K562 (cell line): ENCODE results near the gene ABCC1. TPM values are rescaled to one million over a fixed set of nuclear protein-coding genes. Genes with fewer than 3 reads are reported as not detected.

Experiments
- ATAC-seq: fragments of 200-7000 bp; cut with Tn5 transposase; 3 replicates; pipeline ENCODE4 v1.9.1; 2020; ENCODE audit warnings: moderate library complexity
- BruUV-seq: library from RNA; stranded (reverse); fragments of 400-500 nt; replicated peaks from 2 replicates; lab custom pipeline; 2021; lab: Mats Ljungman, UMichigan
- CTCF ChIA-PET: fragments of 300-600 bp; formaldehyde crosslinking; extraction: SDS; loops from one replicate; lab custom pipeline; 2021; ENCODE audit warnings: low intra/inter-chr PET ratio; lab: Yijun Ruan, JAX
- POLR2A ChIA-PET: fragments of 300-600, 350-650 bp; sonication (Branson Sonifier 250); formaldehyde crosslinking; extraction: SDS; loops from one replicate; lab custom pipeline; 2021; ENCODE audit warnings: antibody characterized with exemption, inconsistent platforms; lab: Yijun Ruan, JAX
- DNase-seq, 4 experiments: peaks; one replicate each; pipeline versions ENCODE4 v3.0.0 to v3.0.0-alpha.2; 2011 to 2018; ENCODE audit warnings: low spot score in 3 of 4, mixed read lengths in 3 of 4; ENCODE audit errors: extremely low read depth in 1 of 4
- FAIRE-seq: peaks from 2 replicates; lab custom pipeline; 2011; peaks lifted over from hg19 to GRCh38; lab: Jason Lieb, UNC
- H2AFZ ChIP-seq: 2 replicates; pipeline ENCODE4 v1.6.0; 2011; ENCODE audit warnings: low read depth, low read length, control low read depth, inconsistent platforms
- H3K27ac ChIP-seq: fragments of 200-600 bp; 3 replicates; pipeline ENCODE4 v1.8.0; 2011; ENCODE audit warnings: low read depth, mild to moderate bottlenecking, control low read depth, inconsistent platforms, low read length, moderate library complexity, mixed read lengths; ENCODE audit errors: extremely low read depth
- H3K27me3 ChIP-seq, 2 experiments: fragments of 300-600 bp in 1 of 2; 2 replicates in 1 of 2; 3 replicates in 1 of 2; pipeline versions ENCODE4 v1.6.0 to v1.8.0; 2011; ENCODE audit warnings: inconsistent platforms in 2 of 2, low read length in 2 of 2, mild to moderate bottlenecking in 1 of 2, mixed read lengths in 1 of 2, moderate library complexity in 1 of 2; ENCODE audit not compliant: control insufficient read depth in 2 of 2, insufficient read depth in 2 of 2
- H3K36me3 ChIP-seq: fragments of 300-600 bp; 3 replicates; pipeline ENCODE4 v1.8.0; 2011; ENCODE audit warnings: mild to moderate bottlenecking, low read length, inconsistent platforms; ENCODE audit not compliant: control insufficient read depth, insufficient read depth
- H3K4me1 ChIP-seq, 2 experiments: fragments of 200-600 bp in 1 of 2; replicated peaks in 1 of 2; 2 replicates in 1 of 2; 3 replicates in 1 of 2; pipeline versions ENCODE4 v1.5.1 to v1.8.0; 2011; ENCODE audit warnings: inconsistent platforms in 2 of 2, low read length in 2 of 2, mild to moderate bottlenecking in 1 of 2, mixed read lengths in 1 of 2, moderate library complexity in 1 of 2; ENCODE audit not compliant: control insufficient read depth in 2 of 2, insufficient read depth in 2 of 2
- H3K4me2 ChIP-seq: 2 replicates; pipeline ENCODE4 v1.6.1; 2011; ENCODE audit warnings: low read length, control low read depth, inconsistent platforms, mixed read lengths; ENCODE audit not compliant: insufficient read depth
- H3K4me3 ChIP-seq: fragments of 200-600 bp; sonication (generic), shearing (Covaris generic); 2 replicates; pipeline ENCODE4 v1.5.1; 2016; ENCODE audit warnings: control low read depth, inconsistent platforms
- H3K79me2 ChIP-seq: fragments of 200-600 bp; 3 replicates; pipeline ENCODE4 v1.8.0; 2011; ENCODE audit warnings: low read length, inconsistent platforms; ENCODE audit not compliant: control insufficient read depth, insufficient read depth
- H3K9ac ChIP-seq, 2 experiments: 2 replicates each; pipeline versions ENCODE4 v1.6.0 to v1.6.1; 2011; ENCODE audit warnings: low read depth in 2 of 2, low read length in 2 of 2, control low read depth in 1 of 2, inconsistent platforms in 1 of 2, mild to moderate bottlenecking in 1 of 2, mixed read lengths in 1 of 2; ENCODE audit not compliant: insufficient read depth in 1 of 2
- H3K9me1 ChIP-seq: one replicate; pipeline ENCODE4 v1.6.0; 2011; ENCODE audit warnings: inconsistent platforms, mild to moderate bottlenecking, low read length, moderate library complexity; ENCODE audit not compliant: control insufficient read depth, insufficient read depth
- H3K9me3 ChIP-seq: replicated peaks from 2 replicates; pipeline ENCODE4 v1.5.1; 2011; ENCODE audit warnings: low read depth, low read length, inconsistent platforms; ENCODE audit not compliant: control insufficient read depth, insufficient read depth
- H4K20me1 ChIP-seq: replicated peaks from 2 replicates; pipeline ENCODE4 v1.6.1; 2011; ENCODE audit warnings: low read length, inconsistent platforms, mixed read lengths; ENCODE audit not compliant: control insufficient read depth, insufficient read depth
- CEBPB ChIP-seq: fragments of 450-650 bp; IDR thresholded peaks from 2 replicates; pipeline ENCODE4 v1.6.1; 2016; ENCODE audit warnings: missing genetic modification characterization, missing compliant biosample characterization
- CHD4 ChIP-seq: fragments of 200-600 bp; sonication (generic); IDR thresholded peaks from 3 replicates; pipeline ENCODE4 v1.6.1; 2012; ENCODE audit warnings: low read depth, mild to moderate bottlenecking, mixed read lengths, low read length, inconsistent platforms; ENCODE audit not compliant: insufficient read depth, insufficient replicate concordance, poor library complexity, severe bottlenecking
- FIP1L1 ChIP-seq: fragments of 200-400 bp; formaldehyde crosslinking; IDR thresholded peaks from 2 replicates; pipeline ENCODE4 v1.6.1; 2018; ENCODE audit warnings: mild to moderate bottlenecking, low read depth, low read length; ENCODE audit not compliant: poor library complexity, severe bottlenecking
- FUS ChIP-seq: fragments of 200-400 bp; formaldehyde crosslinking; optimal IDR thresholded peaks from 2 replicates; pipeline ENCODE3; 2017; ENCODE audit warnings: low read depth, low read length
- KDM2B ChIP-seq: fragments of 250-450 bp; sonication (Bioruptor Pico); IDR thresholded peaks from 2 replicates; pipeline ENCODE4 v1.8.0; 2021; ENCODE audit warnings: mild to moderate bottlenecking, moderate library complexity
- MCM7 ChIP-seq, 2 experiments: fragments of 450-650 bp; IDR thresholded peaks; 2 replicates each; pipeline ENCODE4 v1.6.1; 2016 to 2018
- SP2 ChIP-seq: IDR thresholded peaks from 2 replicates; pipeline ENCODE4 v1.6.1; 2011; ENCODE audit warnings: mild to moderate bottlenecking, low read depth, low read length, moderate library complexity; ENCODE audit not compliant: poor library complexity, severe bottlenecking; ENCODE audit errors: extremely low read depth
- TEAD2 ChIP-seq: fragments of 450-650 bp; IDR thresholded peaks from 2 replicates; pipeline ENCODE4 v1.6.1; 2016; ENCODE audit warnings: missing genetic modification characterization, control low read depth, missing compliant biosample characterization
- ZNF124 ChIP-seq: sonication (generic); formaldehyde crosslinking; IDR thresholded peaks from 2 replicates; pipeline ENCODE4 v1.8.1; 2022; ENCODE audit warnings: missing genetic modification reagents
- ZNF354B ChIP-seq: fragments of 250-450 bp; sonication (Bioruptor Pico); IDR thresholded peaks from 2 replicates; pipeline ENCODE4 v1.4.0; 2020
- ZNF408 ChIP-seq: fragments of 250-450 bp; sonication (Bioruptor Pico); IDR thresholded peaks from 2 replicates; pipeline ENCODE4 v1.4.0; 2020; ENCODE audit warnings: low read depth, mild to moderate bottlenecking, moderate library complexity
- ZNF699 ChIP-seq: fragments of 250-450 bp; sonication (Bioruptor Pico); IDR thresholded peaks from 2 replicates; pipeline ENCODE4 v1.8.0; 2021; ENCODE audit warnings: mild to moderate bottlenecking, moderate library complexity; ENCODE audit not compliant: insufficient replicate concordance
- WGBS: fragments of 100-300 bp; shearing (Covaris generic); methylation state at CpG from one replicate; pipeline ENCODE4 v1.1.6; 2016; ENCODE audit warnings: low coverage, mixed read lengths; ENCODE audit not compliant: insufficient coverage; ENCODE audit errors: missing lambda C conversion rate; 5-methylcytosine and 5-hydroxymethylcytosine counted together
- in situ Hi-C: fragments of 300-500 bp; cut with MboI; formaldehyde crosslinking; loops from 4 replicates; pipeline ENCODE4 v1.15.0; 2018; ENCODE audit warnings: inconsistent platforms, mixed read lengths
- intact Hi-C: fragments of 100-400 bp; cut with micrococcal nuclease; formaldehyde crosslinking; loops from 2 replicates; pipeline ENCODE4 v1.14.2; 2022
- polyA plus RNA-seq, 8 experiments: library from polyadenylated mRNA; depleted of rRNA in 4 of 8; stranded (reverse) in 5 of 8; unstranded in 3 of 8; fragments of >200 nt; fragmentation: Nextera tagmentation in 2 of 8; fragmentation: Illumina TruSeq in 1 of 8; extraction: Ambion mirVana in 2 of 8; extraction: Trizol in 1 of 8; gene quantifications; 2 replicates each; pipeline versions ENCODE4 v1.2.1 to v1.2.3, GENCODE V29; 2011 to 2014; ENCODE audit warnings: inconsistent platforms in 1 of 8, missing spikeins in 1 of 8
- total RNA-seq, 7 experiments: library from RNA; depleted of rRNA in 6 of 7; stranded (reverse); fragments of >200 nt in 6 of 7; fragmentation: Illumina TruSeq in 2 of 7; extraction: Trizol in 2 of 7; gene quantifications; 2 replicates each; pipeline versions ENCODE4 v1.2.1 to v1.2.3, GENCODE V29; 2011 to 2021; ENCODE audit warnings: low replicate concordance in 1 of 7
- TF ChIP-seq, protein P1 (sequence below): sonication (generic); formaldehyde crosslinking; IDR thresholded peaks from 2 replicates; pipeline ENCODE4 v1.8.1; 2023; ENCODE audit warnings: missing genetic modification reagents, mild to moderate bottlenecking, borderline replicate concordance
- TF ChIP-seq, protein P2 (sequence below): fragments of 250-450 bp; sonication (Bioruptor Pico); IDR thresholded peaks from 2 replicates; pipeline ENCODE4 v1.5.0; 2021; ENCODE audit warnings: mild to moderate bottlenecking, borderline replicate concordance

ABCC1 gene
- total and polyA plus RNA-seq, 9 of the 15 experiments (the other 6 are each of a cell fraction or from before 2014, with no cell fraction given) = 3.9 to 41.6 (median 10.0) TPM

DNA sequence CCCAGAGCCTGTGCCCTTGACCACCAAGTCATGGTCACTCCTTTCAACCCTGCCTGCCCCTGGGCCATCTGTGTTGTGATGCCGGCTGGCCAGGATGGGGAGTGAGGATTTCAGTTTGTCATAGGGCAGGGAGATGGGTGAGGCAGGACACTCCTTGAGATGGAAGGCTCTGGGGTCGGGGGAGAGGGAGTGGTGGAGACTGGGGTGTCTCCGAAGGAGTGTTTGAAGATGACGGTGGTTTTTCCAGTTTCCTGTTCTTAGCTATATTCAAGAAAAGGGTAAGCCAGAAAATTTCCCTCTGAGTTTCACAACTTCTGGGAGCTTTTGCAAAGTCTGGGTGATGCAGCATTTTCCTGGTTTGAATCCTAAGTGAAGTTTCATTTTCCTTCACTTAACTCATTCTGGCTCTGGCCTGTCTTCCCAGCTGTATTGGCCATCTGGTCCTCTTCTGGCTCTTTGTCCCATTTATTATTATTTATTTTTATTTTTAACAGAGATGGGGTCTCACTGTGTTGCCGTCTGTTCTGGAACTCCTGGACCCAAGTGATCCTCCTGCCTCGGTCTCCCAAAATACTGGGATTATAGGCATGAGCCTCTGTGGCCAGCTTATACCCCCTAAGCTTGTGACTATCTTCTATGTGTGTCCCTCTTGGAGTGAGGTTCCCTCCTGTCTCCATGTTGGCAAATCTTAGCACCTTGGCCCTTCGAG is 27.7 kb downstream of the ABCC1 start:
- peaks cover 84% of the 10 kb centered on the region for H3K79me2 ChIP-seq
- intact Hi-C loops = no loop called here
- BruUV-seq = no TSS peak
- ChIA-PET CTCF (no interaction called here), POLR2A (interaction anchor here (1.2 to 1.5 kb wide), 2 partner anchors 12 to 18 kb away, joined by 4 to 5 read pairs; no protein-coding TSS in a partner anchor)
- H3K27me3 ChIP-seq = no peaks in the 10 kb centered on the region
- in situ Hi-C loops = no loop called here
- H3K9ac ChIP-seq = no peak overlapping the region
- FAIRE-seq = no peak
- H2AFZ ChIP-seq = no peak overlapping the region
- peaks cover 38% of the 10 kb centered on the region; the same call in 2 of the 3 replicates for H3K36me3 ChIP-seq
- DNase-seq = no peak
- no peak overlapping the region for H3K27ac ChIP-seq
- peaks cover 3% of the 10 kb centered on the region for H3K9me1 ChIP-seq
- H3K9me3 ChIP-seq = peaks cover 46% of the 10 kb centered on the region
- H3K4me2 ChIP-seq = no peak overlapping the region
- no peaks in the 10 kb centered on the region for H4K20me1 ChIP-seq
- no peak for ATAC-seq
- H3K4me3 ChIP-seq = no peak overlapping the region
- WGBS = 96% methylated on average over 7 of the region's 7 CpGs
- peaks cover 0 to 6% of the 10 kb centered on the region in 2 experiments; a peak in 3 of 5 replicates for H3K4me1 ChIP-seq
- TF ChIP-seq, protein P1, sequence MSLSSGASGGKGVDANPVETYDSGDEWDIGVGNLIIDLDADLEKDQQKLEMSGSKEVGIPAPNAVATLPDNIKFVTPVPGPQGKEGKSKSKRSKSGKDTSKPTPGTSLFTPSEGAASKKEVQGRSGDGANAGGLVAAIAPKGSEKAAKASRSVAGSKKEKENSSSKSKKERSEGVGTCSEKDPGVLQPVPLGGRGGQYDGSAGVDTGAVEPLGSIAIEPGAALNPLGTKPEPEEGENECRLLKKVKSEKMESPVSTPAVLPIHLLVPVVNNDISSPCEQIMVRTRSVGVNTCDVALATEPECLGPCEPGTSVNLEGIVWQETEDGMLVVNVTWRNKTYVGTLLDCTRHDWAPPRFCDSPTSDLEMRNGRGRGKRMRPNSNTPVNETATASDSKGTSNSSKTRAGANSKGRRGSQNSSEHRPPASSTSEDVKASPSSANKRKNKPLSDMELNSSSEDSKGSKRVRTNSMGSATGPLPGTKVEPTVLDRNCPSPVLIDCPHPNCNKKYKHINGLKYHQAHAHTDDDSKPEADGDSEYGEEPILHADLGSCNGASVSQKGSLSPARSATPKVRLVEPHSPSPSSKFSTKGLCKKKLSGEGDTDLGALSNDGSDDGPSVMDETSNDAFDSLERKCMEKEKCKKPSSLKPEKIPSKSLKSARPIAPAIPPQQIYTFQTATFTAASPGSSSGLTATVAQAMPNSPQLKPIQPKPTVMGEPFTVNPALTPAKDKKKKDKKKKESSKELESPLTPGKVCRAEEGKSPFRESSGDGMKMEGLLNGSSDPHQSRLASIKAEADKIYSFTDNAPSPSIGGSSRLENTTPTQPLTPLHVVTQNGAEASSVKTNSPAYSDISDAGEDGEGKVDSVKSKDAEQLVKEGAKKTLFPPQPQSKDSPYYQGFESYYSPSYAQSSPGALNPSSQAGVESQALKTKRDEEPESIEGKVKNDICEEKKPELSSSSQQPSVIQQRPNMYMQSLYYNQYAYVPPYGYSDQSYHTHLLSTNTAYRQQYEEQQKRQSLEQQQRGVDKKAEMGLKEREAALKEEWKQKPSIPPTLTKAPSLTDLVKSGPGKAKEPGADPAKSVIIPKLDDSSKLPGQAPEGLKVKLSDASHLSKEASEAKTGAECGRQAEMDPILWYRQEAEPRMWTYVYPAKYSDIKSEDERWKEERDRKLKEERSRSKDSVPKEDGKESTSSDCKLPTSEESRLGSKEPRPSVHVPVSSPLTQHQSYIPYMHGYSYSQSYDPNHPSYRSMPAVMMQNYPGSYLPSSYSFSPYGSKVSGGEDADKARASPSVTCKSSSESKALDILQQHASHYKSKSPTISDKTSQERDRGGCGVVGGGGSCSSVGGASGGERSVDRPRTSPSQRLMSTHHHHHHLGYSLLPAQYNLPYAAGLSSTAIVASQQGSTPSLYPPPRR = no peak
- no peak for TF ChIP-seq MCM7 (IDR thresholded peaks at IDR 0.05)
- no peak for TF ChIP-seq ZNF354B
- no peak for TF ChIP-seq CEBPB (tag)
- no peak for TF ChIP-seq TEAD2
- no peak for TF ChIP-seq ZNF699
- no peak for TF ChIP-seq CHD4
- no peak for TF ChIP-seq ZNF408 (CRISPR knock-in tag)
- TF ChIP-seq FUS = no peak
- TF ChIP-seq ZNF124 (CRISPR knock-in tag) = no peak
- TF ChIP-seq, protein P2, sequence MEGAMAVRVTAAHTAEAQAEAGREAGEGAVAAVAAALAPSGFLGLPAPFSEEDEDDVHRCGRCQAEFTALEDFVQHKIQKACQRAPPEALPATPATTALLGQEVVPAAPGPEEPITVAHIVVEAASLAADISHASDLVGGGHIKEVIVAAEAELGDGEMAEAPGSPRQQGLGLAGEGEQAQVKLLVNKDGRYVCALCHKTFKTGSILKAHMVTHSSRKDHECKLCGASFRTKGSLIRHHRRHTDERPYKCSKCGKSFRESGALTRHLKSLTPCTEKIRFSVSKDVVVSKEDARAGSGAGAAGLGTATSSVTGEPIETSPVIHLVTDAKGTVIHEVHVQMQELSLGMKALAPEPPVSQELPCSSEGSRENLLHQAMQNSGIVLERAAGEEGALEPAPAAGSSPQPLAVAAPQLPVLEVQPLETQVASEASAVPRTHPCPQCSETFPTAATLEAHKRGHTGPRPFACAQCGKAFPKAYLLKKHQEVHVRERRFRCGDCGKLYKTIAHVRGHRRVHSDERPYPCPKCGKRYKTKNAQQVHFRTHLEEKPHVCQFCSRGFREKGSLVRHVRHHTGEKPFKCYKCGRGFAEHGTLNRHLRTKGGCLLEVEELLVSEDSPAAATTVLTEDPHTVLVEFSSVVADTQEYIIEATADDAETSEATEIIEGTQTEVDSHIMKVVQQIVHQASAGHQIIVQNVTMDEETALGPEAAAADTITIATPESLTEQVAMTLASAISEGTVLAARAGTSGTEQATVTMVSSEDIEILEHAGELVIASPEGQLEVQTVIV (CRISPR knock-in tag) = no peak
- no peak for TF ChIP-seq FIP1L1
- TF ChIP-seq SP2 = no peak
- no peak for TF ChIP-seq KDM2B (CRISPR knock-in tag)
